ENCODE results near the gene CCL13.
"Not testable (repeated sequence)": the region's sequence is repeated elsewhere in the genome, so short reads cannot be mapped to it uniquely, and the experiment has no call there.

CCL13 gene

GRCh38 chr17:34356194-34356593, at the start of gene CCL13:
CCL13 (plus strand) TSS chr17:34356480; CDS start chr17:34356527, 47 bp downstream.
- DNase-seq: no peak

- DNase-seq: no peak
Observed at GRCh38 chr17:34307110-34307509, 49.2 kb upstream of the CCL13 start.

GRCh38 chr17:34308371-34308770, 47.9 kb upstream of the CCL13 start:
- DNase-seq: no peak

- no peak for DNase-seq
Observed at GRCh38 chr17:34311291-34311690, 45.0 kb upstream of the CCL13 start.

- DNase-seq: no peak
Observed at GRCh38 chr17:34312080-34312479, 44.2 kb upstream of the CCL13 start.

- no peak for DNase-seq
Observed at GRCh38 chr17:34313164-34313563, 43.1 kb upstream of the CCL13 start.

GRCh38 chr17:34314279-34314678, 42.0 kb upstream of the CCL13 start:
- DNase-seq: no peak

GRCh38 chr17:34318474-34318873, 37.8 kb upstream of the CCL13 start:
- no peak for DNase-seq

GRCh38 chr17:34319039-34319483, 37.2 kb upstream of the CCL13 start, which contains the start of gene CCL8:
CCL8 (plus strand) TSS chr17:34319435; CDS start chr17:34319502, 67 bp downstream.
- DNase-seq: no peak

GRCh38 chr17:34321964-34322363, 34.3 kb upstream of the CCL13 start:
- no peak for DNase-seq

GRCh38 chr17:34327580-34327979, 28.7 kb upstream of the CCL13 start:
- not testable (repeated sequence) for DNase-seq

- DNase-seq: no peak
Observed at GRCh38 chr17:34337701-34338100, 18.6 kb upstream of the CCL13 start.

- no peak for DNase-seq
Observed at GRCh38 chr17:34339138-34339770, 17.0 kb upstream of the CCL13 start.

- no peak for DNase-seq
Observed at GRCh38 chr17:34341916-34342315, 14.4 kb upstream of the CCL13 start.

GRCh38 chr17:34347063-34347462, 9.2 kb upstream of the CCL13 start:
- no peak for DNase-seq

GRCh38 chr17:34349751-34350150, 6.5 kb upstream of the CCL13 start:
- DNase-seq: no peak

- no peak for DNase-seq
Observed at GRCh38 chr17:34351096-34351495, 5.2 kb upstream of the CCL13 start.

- DNase-seq: no peak
Observed at GRCh38 chr17:34352191-34352590, 4.1 kb upstream of the CCL13 start.

- no peak for DNase-seq
Observed at GRCh38 chr17:34354637-34355036, 1.6 kb upstream of the CCL13 start.

GRCh38 chr17:34357398-34357797, 1.1 kb downstream of the CCL13 start:
- no peak for DNase-seq

GRCh38 chr17:34358631-34359030, 2.4 kb downstream of the CCL13 start:
- DNase-seq: no peak

GRCh38 chr17:34360601-34361270, 4.5 kb downstream of the CCL13 start:
- no peak for DNase-seq

- DNase-seq: peak; percentile 86
Observed at GRCh38 chr17:34361478-34362061, 5.3 kb downstream of the CCL13 start.

- DNase-seq: no peak
Observed at GRCh38 chr17:34363183-34363661, 6.9 kb downstream of the CCL13 start, which contains the start of gene CCL1. CCL1 (minus strand) TSS chr17:34363233; CDS start chr17:34363161, 72 bp downstream.
